Natural killer cell (primary cell): ENCODE results near the gene TAS2R60. TPM values are rescaled to one million over a fixed set of nuclear protein-coding genes. Genes with fewer than 3 reads are reported as not detected.

Experiments
- ATAC-seq, 3 donors: fragments of 150-1000 bp in 2 of 3; fragments of 200-7000 bp in 1 of 3; cut with Tn5 transposase; 1 replicate in 1 of 3; 2 replicates in 2 of 3; pipeline ENCODE4 v1.10.0; 2021; ENCODE audit warnings: mild to moderate bottlenecking in 2 of 3, moderate library complexity in 2 of 3
- DNase-seq, 2 donors: peaks; one replicate each; pipeline versions ENCODE4 v3.0.0 to v3.0.0-alpha.2; 2013 to 2021; ENCODE audit warnings: mixed read lengths in 1 of 2
- H3K27ac ChIP-seq: one replicate; pipeline ENCODE4 v1.5.1; 2013; ENCODE audit warnings: mild to moderate bottlenecking, low read length
- H3K27me3 ChIP-seq: one replicate; pipeline ENCODE4 v1.6.1; 2013; ENCODE audit warnings: low read length; ENCODE audit not compliant: control insufficient read depth, insufficient read depth
- H3K36me3 ChIP-seq: one replicate; pipeline ENCODE4 v1.6.1; 2013; ENCODE audit warnings: low read length; ENCODE audit not compliant: control insufficient read depth, insufficient read depth
- H3K4me1 ChIP-seq: one replicate; pipeline ENCODE4 v1.6.1; 2013; ENCODE audit warnings: low read length; ENCODE audit not compliant: control insufficient read depth, insufficient read depth
- H3K4me3 ChIP-seq: one replicate; pipeline ENCODE4 v1.5.1; 2013; ENCODE audit warnings: low read length
- H3K9me3 ChIP-seq: one replicate; pipeline ENCODE4 v1.6.1; 2013; ENCODE audit warnings: low read length; ENCODE audit not compliant: control insufficient read depth, insufficient read depth
- H3K27ac Mint-ChIP-seq, 2 donors: one replicate each; pipeline ENCODE4 v1.8.0; 2022; ENCODE audit warnings: mild to moderate bottlenecking in 2 of 2, mixed read lengths in 2 of 2, moderate library complexity in 1 of 2
- H3K27me3 Mint-ChIP-seq, 2 donors: one replicate each; pipeline ENCODE4 v1.8.0; 2022; ENCODE audit warnings: low read depth in 2 of 2, mixed read lengths in 2 of 2
- H3K36me3 Mint-ChIP-seq: one replicate; pipeline ENCODE4 v1.8.0; 2022; ENCODE audit warnings: mixed read lengths
- H3K4me1 Mint-ChIP-seq, 2 donors: one replicate each; pipeline ENCODE4 v1.8.0; 2022; ENCODE audit warnings: mixed read lengths in 2 of 2
- H3K4me3 Mint-ChIP-seq: one replicate; pipeline ENCODE4 v1.8.0; 2022; ENCODE audit warnings: mild to moderate bottlenecking, moderate library complexity, mixed read lengths
- H3K9me3 Mint-ChIP-seq, 2 donors: one replicate each; pipeline ENCODE4 v1.8.0; 2022; ENCODE audit warnings: mixed read lengths in 2 of 2
- WGBS: methylation state at CpG from one replicate; pipeline ENCODE4 v1.1.7; 2013; ENCODE audit warnings: missing lambda C conversion rate; ENCODE audit not compliant: insufficient coverage; 5-methylcytosine and 5-hydroxymethylcytosine counted together
- intact Hi-C: fragments of 100-400 bp; cut with micrococcal nuclease; formaldehyde crosslinking; loops from one replicate; pipeline ENCODE4 v1.14.2; 2022
- total RNA-seq, 4 donors: library from RNA; stranded (reverse); fragments of 120-200 nt in 1 of 4; gene quantifications; one replicate each; pipeline versions ENCODE4 v1.2.3 to v1.2.4, GENCODE V29; 2013 to 2022
- TF ChIP-seq, protein P1 (sequence below): fragments of 200-600 bp; IDR thresholded peaks from one replicate; pipeline ENCODE4 v1.8.0; 2022; ENCODE audit warnings: antibody characterized with exemption

TAS2R60 gene
- total RNA-seq, 3 donors from 2014 or later (not counting 1 experiment from before 2014, with no cell fraction given) = 0.40 TPM; not detected in 2

DNA sequence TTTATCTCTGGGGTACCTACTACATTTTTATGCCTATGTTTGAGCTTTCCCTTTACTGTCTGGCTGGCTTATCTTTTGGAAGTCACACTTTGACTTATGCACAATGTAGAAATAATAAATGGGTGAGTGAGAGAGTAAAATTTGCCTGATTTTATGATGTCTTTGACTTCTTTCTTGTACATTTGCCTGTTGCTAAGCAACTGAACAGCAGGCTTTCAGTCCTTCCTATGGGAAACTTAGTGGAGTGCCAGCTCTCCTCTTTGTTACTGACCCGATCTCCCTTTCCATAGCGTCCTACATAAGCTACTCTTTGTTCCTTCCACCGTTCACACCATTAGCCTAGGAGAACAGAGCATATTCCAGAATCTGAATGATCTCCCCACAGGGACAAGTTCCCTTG, 4.2 kb downstream of the TAS2R60 start:
- intact Hi-C loops = no loop called here
- 94% methylated on average over 3 of the region's 3 CpGs for WGBS

DNA sequence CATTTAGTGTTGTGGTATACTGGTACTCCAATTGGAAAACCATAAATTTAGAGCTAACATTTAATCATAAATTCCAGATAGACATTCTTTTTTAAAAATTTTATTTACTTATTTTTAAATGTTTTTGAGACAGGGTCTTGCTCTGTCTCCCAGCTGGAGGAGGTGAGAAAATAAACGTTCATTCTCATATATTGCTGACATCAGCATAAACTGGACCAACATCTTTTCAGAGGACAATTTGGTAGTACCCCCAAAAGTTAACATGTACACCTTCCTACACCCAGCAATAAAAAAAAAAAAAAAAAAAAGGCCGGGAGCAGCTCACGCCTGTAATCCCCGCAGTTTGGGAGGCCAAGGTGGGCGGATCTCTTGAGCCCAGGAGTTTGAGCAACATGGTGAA, 5.2 kb downstream of the TAS2R60 start:
- H3K36me3 Mint-ChIP-seq = no peaks in the 10 kb centered on the region
- intact Hi-C loops = no loop called here

More for the DNA sequence above, 4.2 kb downstream of the TAS2R60 start:
- Mint-ChIP-seq H3K9me3 (no peaks in the 10 kb centered on the region), H3K4me1 (no peaks in the 10 kb centered on the region), H3K27me3 (no peaks in the 10 kb centered on the region), H3K36me3 (no peaks in the 10 kb centered on the region), H3K4me3 (no peak overlapping the region), H3K27ac (no peak overlapping the region)
- H3K4me1 ChIP-seq = no peaks in the 10 kb centered on the region
- TF ChIP-seq, protein P1, sequence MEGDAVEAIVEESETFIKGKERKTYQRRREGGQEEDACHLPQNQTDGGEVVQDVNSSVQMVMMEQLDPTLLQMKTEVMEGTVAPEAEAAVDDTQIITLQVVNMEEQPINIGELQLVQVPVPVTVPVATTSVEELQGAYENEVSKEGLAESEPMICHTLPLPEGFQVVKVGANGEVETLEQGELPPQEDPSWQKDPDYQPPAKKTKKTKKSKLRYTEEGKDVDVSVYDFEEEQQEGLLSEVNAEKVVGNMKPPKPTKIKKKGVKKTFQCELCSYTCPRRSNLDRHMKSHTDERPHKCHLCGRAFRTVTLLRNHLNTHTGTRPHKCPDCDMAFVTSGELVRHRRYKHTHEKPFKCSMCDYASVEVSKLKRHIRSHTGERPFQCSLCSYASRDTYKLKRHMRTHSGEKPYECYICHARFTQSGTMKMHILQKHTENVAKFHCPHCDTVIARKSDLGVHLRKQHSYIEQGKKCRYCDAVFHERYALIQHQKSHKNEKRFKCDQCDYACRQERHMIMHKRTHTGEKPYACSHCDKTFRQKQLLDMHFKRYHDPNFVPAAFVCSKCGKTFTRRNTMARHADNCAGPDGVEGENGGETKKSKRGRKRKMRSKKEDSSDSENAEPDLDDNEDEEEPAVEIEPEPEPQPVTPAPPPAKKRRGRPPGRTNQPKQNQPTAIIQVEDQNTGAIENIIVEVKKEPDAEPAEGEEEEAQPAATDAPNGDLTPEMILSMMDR = no peak
- no peak for ATAC-seq
- no peaks in the 10 kb centered on the region for H3K27me3 ChIP-seq
- H3K9me3 ChIP-seq = no peaks in the 10 kb centered on the region
- no peak overlapping the region for H3K4me3 ChIP-seq
- no peak overlapping the region for H3K27ac ChIP-seq
- DNase-seq = no peak
- no peaks in the 10 kb centered on the region for H3K36me3 ChIP-seq

GRCh38 chr7:143449793-143450192, 6.5 kb downstream of the TAS2R60 start:
- Histone ChIP-seq H3K9me3 (no peaks in the 10 kb centered on the region), H3K4me1 (no peaks in the 10 kb centered on the region), H3K27me3 (no peaks in the 10 kb centered on the region), H3K4me3 (no peak overlapping the region), H3K27ac (no peak overlapping the region), H3K36me3 (no peaks in the 10 kb centered on the region)
- Mint-ChIP-seq H3K4me1 (no peaks in the 10 kb centered on the region), H3K27ac (no peak overlapping the region), H3K9me3 (no peaks in the 10 kb centered on the region), H3K36me3 (no peaks in the 10 kb centered on the region), H3K27me3 (no peaks in the 10 kb centered on the region), H3K4me3 (no peak overlapping the region)
- intact Hi-C loops = no loop called here
- DNase-seq (no peak), ATAC-seq (no peak)
- 100% methylated on average over 1 of the region's 3 CpGs for WGBS
- TF ChIP-seq, protein P1 = no peak

More for the DNA sequence above, 5.2 kb downstream of the TAS2R60 start:
- TF ChIP-seq, protein P1 = no peak
- WGBS = 94% methylated on average over 4 of the region's 5 CpGs
- no peaks in the 10 kb centered on the region for H3K27me3 Mint-ChIP-seq
- H3K4me3 ChIP-seq = no peak overlapping the region
- ATAC-seq (no peak), DNase-seq (no peak)
- no peaks in the 10 kb centered on the region for H3K27me3 ChIP-seq
- H3K27ac Mint-ChIP-seq = no peak overlapping the region
- no peak overlapping the region for H3K4me3 Mint-ChIP-seq
- H3K36me3 ChIP-seq = no peaks in the 10 kb centered on the region
- no peaks in the 10 kb centered on the region for H3K4me1 ChIP-seq
- H3K9me3 ChIP-seq = no peaks in the 10 kb centered on the region
- H3K4me1 Mint-ChIP-seq = no peaks in the 10 kb centered on the region
- no peaks in the 10 kb centered on the region for H3K9me3 Mint-ChIP-seq
- no peak overlapping the region for H3K27ac ChIP-seq

DNA sequence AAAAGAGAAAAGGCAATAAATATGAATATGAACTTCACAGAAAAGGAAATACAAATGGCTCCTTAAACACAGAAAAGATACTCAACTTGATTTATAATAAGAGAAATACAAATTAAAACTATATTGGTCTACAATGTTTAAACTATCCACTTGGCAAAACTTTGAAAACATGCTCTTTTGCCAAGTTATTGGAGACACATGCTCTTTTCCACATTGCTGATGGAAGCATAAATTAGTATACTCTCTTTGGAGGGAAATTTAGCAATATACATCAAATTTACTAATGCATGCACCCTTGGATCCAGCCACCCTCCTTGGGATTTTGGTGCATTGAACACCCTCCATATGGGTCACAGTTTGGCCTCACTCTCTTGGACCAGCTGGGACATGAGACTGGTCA, 7.9 kb downstream of the TAS2R60 start:
- Mint-ChIP-seq H3K9me3 (no peaks in the 10 kb centered on the region), H3K4me1 (no peaks in the 10 kb centered on the region), H3K27ac (no peak overlapping the region), H3K27me3 (no peaks in the 10 kb centered on the region), H3K4me3 (no peak overlapping the region), H3K36me3 (no peaks in the 10 kb centered on the region)
- intact Hi-C loops = no loop called here
- Histone ChIP-seq H3K9me3 (no peaks in the 10 kb centered on the region), H3K4me1 (no peaks in the 10 kb centered on the region), H3K36me3 (no peaks in the 10 kb centered on the region), H3K27ac (no peak overlapping the region), H3K27me3 (no peaks in the 10 kb centered on the region), H3K4me3 (no peak overlapping the region)
- DNase-seq (no peak), ATAC-seq (no peak)
- TF ChIP-seq, protein P1 = no peak
